HepG2 (cell line): ENCODE results near the gene PHACTR1.

Experiments
- POLR2AphosphoS5 ChIP-seq: IDR thresholded peaks from 2 replicates; pipeline ENCODE4 v1.6.1; 2012; ENCODE audit warnings: low read depth, low read length
- SMAD3 ChIP-seq: sonication (generic); formaldehyde crosslinking; IDR thresholded peaks from 2 replicates; pipeline ENCODE4 v1.4.0; 2020; ENCODE audit warnings: missing genetic modification reagents
- ZNF296 ChIP-seq: sonication (generic); formaldehyde crosslinking; conservative IDR thresholded peaks from 2 replicates; pipeline ENCODE4 v1.5.0; 2020; ENCODE audit warnings: mild to moderate bottlenecking, missing genetic modification reagents
- ZNF564 ChIP-seq: sonication (generic); formaldehyde crosslinking; IDR thresholded peaks from 2 replicates; pipeline ENCODE4 v1.8.1; 2023; ENCODE audit warnings: mild to moderate bottlenecking, missing genetic modification reagents
- TF ChIP-seq, protein P1 (sequence below), 2 experiments: fragments of 450-650 bp in 1 of 2; sonication (generic) in 1 of 2; formaldehyde crosslinking in 1 of 2; IDR thresholded peaks; 2 replicates each; pipeline versions ENCODE4 v1.6.1 to v1.8.0; 2016 to 2022; ENCODE audit warnings: antibody characterized with exemption in 1 of 2, mild to moderate bottlenecking in 1 of 2, missing genetic modification reagents in 1 of 2
- TF ChIP-seq, protein P2 (sequence below): sonication (generic); formaldehyde crosslinking; IDR thresholded peaks from 2 replicates; pipeline ENCODE4 v1.4.0; 2020; ENCODE audit warnings: low read depth, mild to moderate bottlenecking, missing genetic modification reagents

DNA sequence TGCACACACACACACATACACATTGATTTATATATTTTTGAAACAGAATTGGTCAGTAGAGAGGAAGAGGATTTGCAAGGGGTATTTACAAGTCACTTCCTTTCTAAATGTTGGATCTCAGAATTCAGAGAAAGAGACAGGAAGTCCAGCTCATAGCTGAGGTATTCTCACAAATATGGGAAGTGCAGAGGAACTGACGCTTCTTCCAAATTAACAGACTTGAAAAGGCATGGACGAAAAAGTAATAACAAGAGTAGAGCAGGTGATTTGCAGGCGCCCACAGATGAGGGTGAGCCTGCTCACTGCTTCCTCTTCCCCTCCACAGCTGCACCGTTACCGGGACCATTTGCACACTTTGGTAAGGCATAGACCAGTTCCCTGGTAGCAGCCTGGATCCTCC is 246.4 kb downstream of the PHACTR1 start:
- TF ChIP-seq, protein P1, sequence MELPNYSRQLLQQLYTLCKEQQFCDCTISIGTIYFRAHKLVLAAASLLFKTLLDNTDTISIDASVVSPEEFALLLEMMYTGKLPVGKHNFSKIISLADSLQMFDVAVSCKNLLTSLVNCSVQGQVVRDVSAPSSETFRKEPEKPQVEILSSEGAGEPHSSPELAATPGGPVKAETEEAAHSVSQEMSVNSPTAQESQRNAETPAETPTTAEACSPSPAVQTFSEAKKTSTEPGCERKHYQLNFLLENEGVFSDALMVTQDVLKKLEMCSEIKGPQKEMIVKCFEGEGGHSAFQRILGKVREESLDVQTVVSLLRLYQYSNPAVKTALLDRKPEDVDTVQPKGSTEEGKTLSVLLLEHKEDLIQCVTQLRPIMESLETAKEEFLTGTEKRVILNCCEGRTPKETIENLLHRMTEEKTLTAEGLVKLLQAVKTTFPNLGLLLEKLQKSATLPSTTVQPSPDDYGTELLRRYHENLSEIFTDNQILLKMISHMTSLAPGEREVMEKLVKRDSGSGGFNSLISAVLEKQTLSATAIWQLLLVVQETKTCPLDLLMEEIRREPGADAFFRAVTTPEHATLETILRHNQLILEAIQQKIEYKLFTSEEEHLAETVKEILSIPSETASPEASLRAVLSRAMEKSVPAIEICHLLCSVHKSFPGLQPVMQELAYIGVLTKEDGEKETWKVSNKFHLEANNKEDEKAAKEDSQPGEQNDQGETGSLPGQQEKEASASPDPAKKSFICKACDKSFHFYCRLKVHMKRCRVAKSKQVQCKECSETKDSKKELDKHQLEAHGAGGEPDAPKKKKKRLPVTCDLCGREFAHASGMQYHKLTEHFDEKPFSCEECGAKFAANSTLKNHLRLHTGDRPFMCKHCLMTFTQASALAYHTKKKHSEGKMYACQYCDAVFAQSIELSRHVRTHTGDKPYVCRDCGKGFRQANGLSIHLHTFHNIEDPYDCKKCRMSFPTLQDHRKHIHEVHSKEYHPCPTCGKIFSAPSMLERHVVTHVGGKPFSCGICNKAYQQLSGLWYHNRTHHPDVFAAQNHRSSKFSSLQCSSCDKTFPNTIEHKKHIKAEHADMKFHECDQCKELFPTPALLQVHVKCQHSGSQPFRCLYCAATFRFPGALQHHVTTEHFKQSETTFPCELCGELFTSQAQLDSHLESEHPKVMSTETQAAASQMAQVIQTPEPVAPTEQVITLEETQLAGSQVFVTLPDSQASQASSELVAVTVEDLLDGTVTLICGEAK (IDR thresholded peaks at IDR 0.05): no peak
- TF ChIP-seq, protein P1 (CRISPR knock-in tag; IDR thresholded peaks at IDR 0.05): no peak
- no peak for TF ChIP-seq POLR2AphosphoS5
- TF ChIP-seq, protein P2, sequence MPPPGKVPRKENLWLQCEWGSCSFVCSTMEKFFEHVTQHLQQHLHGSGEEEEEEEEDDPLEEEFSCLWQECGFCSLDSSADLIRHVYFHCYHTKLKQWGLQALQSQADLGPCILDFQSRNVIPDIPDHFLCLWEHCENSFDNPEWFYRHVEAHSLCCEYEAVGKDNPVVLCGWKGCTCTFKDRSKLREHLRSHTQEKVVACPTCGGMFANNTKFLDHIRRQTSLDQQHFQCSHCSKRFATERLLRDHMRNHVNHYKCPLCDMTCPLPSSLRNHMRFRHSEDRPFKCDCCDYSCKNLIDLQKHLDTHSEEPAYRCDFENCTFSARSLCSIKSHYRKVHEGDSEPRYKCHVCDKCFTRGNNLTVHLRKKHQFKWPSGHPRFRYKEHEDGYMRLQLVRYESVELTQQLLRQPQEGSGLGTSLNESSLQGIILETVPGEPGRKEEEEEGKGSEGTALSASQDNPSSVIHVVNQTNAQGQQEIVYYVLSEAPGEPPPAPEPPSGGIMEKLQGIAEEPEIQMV (CRISPR knock-in tag): no peak
- TF ChIP-seq ZNF296 (CRISPR knock-in tag): no peak
- no peak for TF ChIP-seq ZNF564
- TF ChIP-seq SMAD3: no peak
